SK-N-SH treated with all-trans-retinoic acid at 6 μM for 48 hours (cell line): ENCODE measurements around the gene MCU.

Experiments used
- ZFP30 ChIP-seq: fragments of 450-650 bp; formaldehyde crosslinking; IDR thresholded peaks from 2 replicates; pipeline ENCODE4 v1.5.0; 2022; ENCODE audit warnings: mild to moderate bottlenecking, moderate library complexity
- ZNF8 ChIP-seq: fragments of 450-650 bp; formaldehyde crosslinking; IDR thresholded peaks from 2 replicates; pipeline ENCODE4 v1.5.0; 2020; ENCODE audit warnings: mild to moderate bottlenecking, moderate library complexity
- TF ChIP-seq, protein P1 (sequence below): fragments of 250-450 bp; sonication (Bioruptor Pico); IDR thresholded peaks from 2 replicates; pipeline ENCODE4 v1.8.0; 2020; ENCODE audit warnings: mild to moderate bottlenecking, moderate library complexity, borderline replicate concordance

DNA sequence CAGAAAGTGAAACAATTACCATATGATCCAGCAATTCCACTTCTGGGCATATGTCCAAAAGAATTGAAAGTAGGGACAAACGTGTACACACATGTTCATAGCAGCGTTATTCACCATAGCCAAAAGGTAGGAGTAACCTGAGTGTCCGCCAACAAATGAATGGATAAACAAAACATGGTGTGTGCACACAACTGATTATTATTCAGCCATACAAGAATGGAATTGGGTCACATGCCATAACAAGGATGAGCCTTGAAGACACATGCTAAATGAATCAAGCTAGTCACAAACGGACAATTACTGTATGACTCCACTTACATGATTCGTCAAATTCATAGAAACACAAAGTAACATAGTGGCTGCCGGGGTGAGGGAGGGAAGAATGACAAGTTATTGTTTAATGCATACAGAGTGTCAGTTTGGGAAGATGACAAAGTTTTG is 197.5 kb downstream of the MCU start:
- TF ChIP-seq ZFP30 (CRISPR knock-in tag) = no peak
- TF ChIP-seq, protein P1, sequence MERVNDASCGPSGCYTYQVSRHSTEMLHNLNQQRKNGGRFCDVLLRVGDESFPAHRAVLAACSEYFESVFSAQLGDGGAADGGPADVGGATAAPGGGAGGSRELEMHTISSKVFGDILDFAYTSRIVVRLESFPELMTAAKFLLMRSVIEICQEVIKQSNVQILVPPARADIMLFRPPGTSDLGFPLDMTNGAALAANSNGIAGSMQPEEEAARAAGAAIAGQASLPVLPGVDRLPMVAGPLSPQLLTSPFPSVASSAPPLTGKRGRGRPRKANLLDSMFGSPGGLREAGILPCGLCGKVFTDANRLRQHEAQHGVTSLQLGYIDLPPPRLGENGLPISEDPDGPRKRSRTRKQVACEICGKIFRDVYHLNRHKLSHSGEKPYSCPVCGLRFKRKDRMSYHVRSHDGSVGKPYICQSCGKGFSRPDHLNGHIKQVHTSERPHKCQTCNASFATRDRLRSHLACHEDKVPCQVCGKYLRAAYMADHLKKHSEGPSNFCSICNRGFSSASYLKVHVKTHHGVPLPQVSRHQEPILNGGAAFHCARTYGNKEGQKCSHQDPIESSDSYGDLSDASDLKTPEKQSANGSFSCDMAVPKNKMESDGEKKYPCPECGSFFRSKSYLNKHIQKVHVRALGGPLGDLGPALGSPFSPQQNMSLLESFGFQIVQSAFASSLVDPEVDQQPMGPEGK = no peak
- TF ChIP-seq ZNF8 (CRISPR knock-in tag) = no peak
